ENCODE data around the gene CAMK2A. TPM values are rescaled to one million over a fixed set of nuclear protein-coding genes. Genes with fewer than 3 reads are reported as not detected.

The CAMK2A gene
- total RNA-seq, 4 donors from 2014 or later = 0.32 to 0.82 TPM; not detected in 2

DNA sequence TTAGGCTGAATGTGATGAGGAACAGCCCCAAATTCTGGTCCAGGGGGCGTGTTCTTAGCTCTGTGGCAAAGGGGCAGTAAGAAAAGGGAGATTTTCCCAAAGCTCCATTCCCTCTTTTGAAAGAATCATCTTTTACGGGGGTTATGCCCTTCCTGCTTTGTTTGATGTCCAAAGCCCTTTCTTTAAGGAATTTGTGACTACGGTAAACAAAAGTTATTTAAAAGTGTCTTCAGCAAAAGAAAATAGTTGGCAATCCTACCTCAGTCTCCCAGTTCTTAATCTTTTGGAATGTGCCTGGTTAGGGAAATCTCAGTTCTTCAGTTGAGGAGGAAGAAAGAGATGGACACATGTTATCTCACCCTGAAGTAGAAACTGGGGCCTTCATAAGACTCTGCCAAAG, 37.6 kb upstream of the CAMK2A start:
- no peaks in the 10 kb centered on the region for H3K27me3 ChIP-seq
- TF ChIP-seq, protein P1, sequence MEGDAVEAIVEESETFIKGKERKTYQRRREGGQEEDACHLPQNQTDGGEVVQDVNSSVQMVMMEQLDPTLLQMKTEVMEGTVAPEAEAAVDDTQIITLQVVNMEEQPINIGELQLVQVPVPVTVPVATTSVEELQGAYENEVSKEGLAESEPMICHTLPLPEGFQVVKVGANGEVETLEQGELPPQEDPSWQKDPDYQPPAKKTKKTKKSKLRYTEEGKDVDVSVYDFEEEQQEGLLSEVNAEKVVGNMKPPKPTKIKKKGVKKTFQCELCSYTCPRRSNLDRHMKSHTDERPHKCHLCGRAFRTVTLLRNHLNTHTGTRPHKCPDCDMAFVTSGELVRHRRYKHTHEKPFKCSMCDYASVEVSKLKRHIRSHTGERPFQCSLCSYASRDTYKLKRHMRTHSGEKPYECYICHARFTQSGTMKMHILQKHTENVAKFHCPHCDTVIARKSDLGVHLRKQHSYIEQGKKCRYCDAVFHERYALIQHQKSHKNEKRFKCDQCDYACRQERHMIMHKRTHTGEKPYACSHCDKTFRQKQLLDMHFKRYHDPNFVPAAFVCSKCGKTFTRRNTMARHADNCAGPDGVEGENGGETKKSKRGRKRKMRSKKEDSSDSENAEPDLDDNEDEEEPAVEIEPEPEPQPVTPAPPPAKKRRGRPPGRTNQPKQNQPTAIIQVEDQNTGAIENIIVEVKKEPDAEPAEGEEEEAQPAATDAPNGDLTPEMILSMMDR (IDR thresholded peaks at IDR 0.05) = no peak
- TF ChIP-seq POLR2AphosphoS5 (IDR thresholded peaks at IDR 0.05) (no peak), POLR2A (IDR thresholded peaks at IDR 0.05) (no peak), EP300 (IDR thresholded peaks at IDR 0.05; ENCODE audit: low read depth) (no peak)
- intact Hi-C loops (cut with DNase I; ENCODE audit: low total_unique reads) = no loop called here
- no peak overlapping the region for H3K27ac ChIP-seq
- WGBS, 2 donors (ENCODE audit: low coverage in 1 of 2) = 62 to 68% methylated on average over 2 to 3 of the region's 3 CpGs
- in situ Hi-C loops (cut with MboI; ENCODE audit: low pct_ligation_motif_present in 1 of 4, low pct_unique_long_range_greater_than_20kb in 1 of 4, low sequenced_read_pairs in 3 of 4) = no loop called here
- no peaks in the 10 kb centered on the region for H3K4me1 ChIP-seq
- no peaks in the 10 kb centered on the region for H3K36me3 ChIP-seq
- DNase-seq = no peak
- H3K4me3 ChIP-seq = no peak overlapping the region
- H3K9me3 ChIP-seq = no peaks in the 10 kb centered on the region

DNA sequence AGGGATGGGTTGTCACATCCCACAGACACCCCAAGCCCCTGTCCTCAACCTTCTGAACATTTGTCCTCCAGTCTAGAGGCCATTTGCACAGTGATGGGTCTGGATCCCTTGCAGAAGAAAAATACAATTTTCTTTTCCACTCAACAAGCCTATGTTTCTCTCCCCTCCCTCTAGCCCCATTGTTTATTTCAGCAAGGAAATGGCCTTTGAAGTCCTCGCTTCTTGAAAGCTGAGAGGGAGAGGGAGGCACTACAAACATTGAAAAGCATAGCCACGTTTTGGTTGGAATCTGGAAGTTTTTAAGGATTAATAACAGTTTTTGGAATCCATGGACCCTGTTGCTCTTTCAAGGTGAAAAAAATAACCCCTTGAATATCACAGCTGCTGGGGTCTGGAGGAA, 37.1 kb upstream of the CAMK2A start:
- Histone ChIP-seq H3K36me3 (no peaks in the 10 kb centered on the region), H3K4me1 (no peaks in the 10 kb centered on the region), H3K9me3 (no peaks in the 10 kb centered on the region), H3K27ac (no peak overlapping the region), H3K27me3 (no peaks in the 10 kb centered on the region), H3K4me3 (no peak overlapping the region)
- DNase-seq = no peak
- intact Hi-C loops (cut with DNase I; ENCODE audit: low total_unique reads) (no loop called here), in situ Hi-C loops (cut with MboI; ENCODE audit: low pct_ligation_motif_present in 1 of 4, low pct_unique_long_range_greater_than_20kb in 1 of 4, low sequenced_read_pairs in 3 of 4) (no loop called here)
- TF ChIP-seq POLR2A (IDR thresholded peaks at IDR 0.05) (no peak), EP300 (IDR thresholded peaks at IDR 0.05; ENCODE audit: low read depth) (no peak), POLR2AphosphoS5 (IDR thresholded peaks at IDR 0.05) (no peak)
- TF ChIP-seq, protein P1 (IDR thresholded peaks at IDR 0.05) = no peak
- 52 to 66% methylated on average over 2 of the region's 2 CpGs for WGBS, 2 donors (ENCODE audit: low coverage in 1 of 2)

DNA sequence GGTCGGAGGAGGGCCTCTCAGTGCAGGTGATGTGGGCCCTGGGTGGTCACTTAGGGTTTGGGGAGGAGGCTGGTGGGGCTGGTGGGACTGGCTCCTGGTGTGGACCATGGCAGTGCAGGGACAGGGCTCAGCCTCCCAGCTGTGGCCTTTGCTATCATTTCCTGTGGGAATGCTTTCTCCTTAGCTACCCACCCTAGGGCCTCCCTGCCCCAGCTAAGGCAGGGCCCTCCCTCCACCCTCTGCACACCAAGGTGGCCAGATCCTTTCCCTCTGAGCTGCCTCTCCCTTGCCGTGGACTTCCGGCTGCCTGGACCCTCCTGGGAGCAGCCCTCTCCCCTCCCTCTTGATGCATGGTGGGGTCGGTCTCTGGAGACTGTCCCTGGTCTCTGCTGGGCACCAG, 35.9 kb upstream of the CAMK2A start:
- 88% methylated on average over 4 of the region's 4 CpGs; no CpG with 5 or more reads in 1 of the 2 donors for WGBS, 2 donors (ENCODE audit: low coverage in 1 of 2)

DNA sequence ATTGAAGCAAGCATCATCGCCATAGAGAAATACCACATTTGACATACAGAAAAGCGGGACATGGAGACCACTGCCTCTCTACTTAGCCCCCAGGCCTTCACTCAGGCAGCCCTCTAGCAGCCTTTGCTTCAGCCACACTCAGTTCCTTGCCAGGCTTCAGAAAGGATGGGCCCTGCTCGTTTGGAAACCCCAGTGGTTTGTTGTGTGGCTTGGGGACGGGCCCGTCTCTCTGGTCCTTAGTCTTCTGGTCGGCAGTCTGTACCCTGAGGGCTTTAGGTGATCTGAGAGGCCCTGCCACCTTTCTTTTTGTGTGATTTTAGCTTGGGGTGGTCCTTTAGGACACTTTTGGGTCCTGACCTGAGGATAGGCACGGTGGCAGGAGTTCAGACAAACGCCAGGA, 34.2 kb upstream of the CAMK2A start:
- no peak for DNase-seq
- Histone ChIP-seq H3K27ac (no peak overlapping the region), H3K4me1 (no peaks in the 10 kb centered on the region), H3K36me3 (no peaks in the 10 kb centered on the region), H3K9me3 (no peaks in the 10 kb centered on the region), H3K27me3 (no peaks in the 10 kb centered on the region), H3K4me3 (no peak overlapping the region)
- in situ Hi-C loops (cut with MboI; ENCODE audit: low pct_ligation_motif_present in 1 of 4, low pct_unique_long_range_greater_than_20kb in 1 of 4, low sequenced_read_pairs in 3 of 4) (no loop called here), intact Hi-C loops (cut with DNase I; ENCODE audit: low total_unique reads) (no loop called here)
- TF ChIP-seq EP300 (IDR thresholded peaks at IDR 0.05; ENCODE audit: low read depth) = no peak
- TF ChIP-seq POLR2AphosphoS5 (IDR thresholded peaks at IDR 0.05) = no peak
- no peak for TF ChIP-seq POLR2A (IDR thresholded peaks at IDR 0.05)
- TF ChIP-seq, protein P1 (IDR thresholded peaks at IDR 0.05) = no peak
- WGBS, 2 donors (ENCODE audit: low coverage in 1 of 2) = 78 to 79% methylated on average over 5 to 8 of the region's 8 CpGs

More for the DNA sequence above, 35.9 kb upstream of the CAMK2A start:
- no peaks in the 10 kb centered on the region for H3K4me1 ChIP-seq
- H3K27ac ChIP-seq = no peak overlapping the region
- intact Hi-C loops (cut with DNase I; ENCODE audit: low total_unique reads) (no loop called here), in situ Hi-C loops (cut with MboI; ENCODE audit: low pct_ligation_motif_present in 1 of 4, low pct_unique_long_range_greater_than_20kb in 1 of 4, low sequenced_read_pairs in 3 of 4) (no loop called here)
- no peak for TF ChIP-seq POLR2AphosphoS5 (IDR thresholded peaks at IDR 0.05)
- TF ChIP-seq POLR2A (IDR thresholded peaks at IDR 0.05) = no peak
- TF ChIP-seq EP300 (IDR thresholded peaks at IDR 0.05; ENCODE audit: low read depth) = no peak
- TF ChIP-seq, protein P1 (IDR thresholded peaks at IDR 0.05) = no peak
- no peaks in the 10 kb centered on the region for H3K9me3 ChIP-seq
- H3K4me3 ChIP-seq = no peak overlapping the region
- no peak for DNase-seq
- no peaks in the 10 kb centered on the region for H3K36me3 ChIP-seq
- no peaks in the 10 kb centered on the region for H3K27me3 ChIP-seq

All from transverse colon (tissue), 4 donors.